Lower lobe of right lung (tissue), 2 donors: Measurements from ENCODE around the gene DMAC1. TPM values are rescaled to one million over a fixed set of nuclear protein-coding genes. Genes with fewer than 3 reads are reported as not detected.

Experiments used
- ATAC-seq, 2 donors: fragments of 200-7000 bp; cut with Tn5 transposase; one replicate each; pipeline ENCODE4 v1.9.1; 2020 to 2022; ENCODE audit warnings: mild to moderate bottlenecking in 2 of 2, moderate library complexity in 2 of 2
- DNase-seq: peaks from one replicate; pipeline ENCODE4 v3.0.0-alpha.2; 2020
- H3K27ac ChIP-seq: fragments of 200-600 bp; one replicate; pipeline ENCODE4 v1.8.0; 2022
- H3K27me3 ChIP-seq: fragments of 200-600 bp; one replicate; pipeline ENCODE4 v1.8.0; 2022; ENCODE audit warnings: low read depth
- H3K36me3 ChIP-seq: fragments of 200-600 bp; one replicate; pipeline ENCODE4 v1.8.0; 2022; ENCODE audit warnings: mild to moderate bottlenecking
- H3K4me1 ChIP-seq: fragments of 200-600 bp; one replicate; pipeline ENCODE4 v1.8.0; 2022
- H3K4me3 ChIP-seq: fragments of 200-600 bp; one replicate; pipeline ENCODE4 v1.8.0; 2022; ENCODE audit warnings: mild to moderate bottlenecking
- H3K9me3 ChIP-seq: fragments of 200-600 bp; one replicate; pipeline ENCODE4 v1.8.0; 2022
- CTCF ChIP-seq: fragments of 200-600 bp; IDR thresholded peaks from one replicate; pipeline ENCODE4 v1.8.0; 2022; ENCODE audit warnings: antibody characterized with exemption, mild to moderate bottlenecking
- intact Hi-C: fragments of 100-400 bp; cut with DNase I; formaldehyde crosslinking; loops from one replicate; pipeline ENCODE4 v1.11.0; 2022
- total RNA-seq: library from RNA; stranded (reverse); fragmentation: NEBNext Ultra II Directional; extraction: Animal tissue kit (Norgen Biotek cat#: 25700); gene quantifications from one replicate; pipeline ENCODE4 v1.2.1, GENCODE V29; 2021
- donor health status: DM: no; HTN: yes; CAD: no; lungs with severe emphysema.

DMAC1 gene
- total RNA-seq, 1 donor from 2014 or later, result 40.8 TPM

GRCh38 chr9:7816021-7816420 is 16.4 kb upstream of the DMAC1 start:
- Histone ChIP-seq H3K27ac (no peak overlapping the region), H3K9me3 (no peaks in the 10 kb centered on the region), H3K36me3 (no peaks in the 10 kb centered on the region), H3K27me3 (no peaks in the 10 kb centered on the region), H3K4me3 (no peak overlapping the region), H3K4me1 (no peaks in the 10 kb centered on the region)
- intact Hi-C loops, result no loop called here
- ATAC-seq, result no peak
- no peak for DNase-seq
- no peak for TF ChIP-seq CTCF

- H3K27ac ChIP-seq, result no peak overlapping the region
- no peak overlapping the region for H3K4me3 ChIP-seq
- no peaks in the 10 kb centered on the region for H3K4me1 ChIP-seq
- DNase-seq, result no peak
- no peak for TF ChIP-seq CTCF
- H3K27me3 ChIP-seq, result no peaks in the 10 kb centered on the region
- intact Hi-C loops, result no loop called here
- ATAC-seq, result no peak
- H3K9me3 ChIP-seq, result no peaks in the 10 kb centered on the region
- no peaks in the 10 kb centered on the region for H3K36me3 ChIP-seq
Measured at GRCh38 chr9:7813030-7813429, 13.5 kb upstream of the DMAC1 start.

- Histone ChIP-seq H3K4me3 (no peak overlapping the region), H3K9me3 (no peaks in the 10 kb centered on the region), H3K36me3 (no peaks in the 10 kb centered on the region), H3K27me3 (no peaks in the 10 kb centered on the region), H3K4me1 (no peaks in the 10 kb centered on the region), H3K27ac (no peak overlapping the region)
- DNase-seq, result no peak
- no peak for ATAC-seq
- TF ChIP-seq CTCF, result no peak
- intact Hi-C loops, result no loop called here
Measured at GRCh38 chr9:7811677-7812076, 12.1 kb upstream of the DMAC1 start.

- TF ChIP-seq CTCF, result no peak
- no peak for DNase-seq
- H3K27ac ChIP-seq, result no peak overlapping the region
- no peak for ATAC-seq
- H3K4me3 ChIP-seq, result no peak overlapping the region
- intact Hi-C loops, result no loop called here
- H3K9me3 ChIP-seq, result no peaks in the 10 kb centered on the region
- H3K36me3 ChIP-seq, result no peaks in the 10 kb centered on the region
- no peaks in the 10 kb centered on the region for H3K27me3 ChIP-seq
- H3K4me1 ChIP-seq, result peaks cover 10% of the 10 kb centered on the region
Measured at GRCh38 chr9:7802666-7803065, 3.1 kb upstream of the DMAC1 start.

GRCh38 chr9:7799944-7800285 is 337 bp upstream of the DMAC1 start:
- no peak overlapping the region for H3K27ac ChIP-seq
- no peaks in the 10 kb centered on the region for H3K27me3 ChIP-seq
- H3K36me3 ChIP-seq, result peaks cover 22% of the 10 kb centered on the region
- peak overlapping the region; percentile 82 for H3K4me3 ChIP-seq
- no peak for TF ChIP-seq CTCF
- intact Hi-C loops, result no loop called here
- no peaks in the 10 kb centered on the region for H3K9me3 ChIP-seq
- H3K4me1 ChIP-seq, result peaks cover 10% of the 10 kb centered on the region
- ATAC-seq, result peak in 1 of 2 donors; percentile 39
- no peak for DNase-seq

- Histone ChIP-seq H3K9me3 (no peaks in the 10 kb centered on the region), H3K4me1 (peaks cover 10% of the 10 kb centered on the region), H3K27me3 (no peaks in the 10 kb centered on the region), H3K4me3 (no peak overlapping the region), H3K36me3 (peaks cover 36% of the 10 kb centered on the region), H3K27ac (no peak overlapping the region)
- no peak for TF ChIP-seq CTCF
- DNase-seq (no peak), ATAC-seq (no peak)
- intact Hi-C loops, result no loop called here
Measured at GRCh38 chr9:7794196-7794595, 5.4 kb downstream of the DMAC1 start.
